COR-L47 (cell line): ENCODE measurements around the gene TUBGCP3.

ENCODE experiments used
- DNase-seq: peaks from one replicate; lab custom pipeline; 2025; lab: John Stamatoyannopoulos, UW

TUBGCP3 gene

DNA sequence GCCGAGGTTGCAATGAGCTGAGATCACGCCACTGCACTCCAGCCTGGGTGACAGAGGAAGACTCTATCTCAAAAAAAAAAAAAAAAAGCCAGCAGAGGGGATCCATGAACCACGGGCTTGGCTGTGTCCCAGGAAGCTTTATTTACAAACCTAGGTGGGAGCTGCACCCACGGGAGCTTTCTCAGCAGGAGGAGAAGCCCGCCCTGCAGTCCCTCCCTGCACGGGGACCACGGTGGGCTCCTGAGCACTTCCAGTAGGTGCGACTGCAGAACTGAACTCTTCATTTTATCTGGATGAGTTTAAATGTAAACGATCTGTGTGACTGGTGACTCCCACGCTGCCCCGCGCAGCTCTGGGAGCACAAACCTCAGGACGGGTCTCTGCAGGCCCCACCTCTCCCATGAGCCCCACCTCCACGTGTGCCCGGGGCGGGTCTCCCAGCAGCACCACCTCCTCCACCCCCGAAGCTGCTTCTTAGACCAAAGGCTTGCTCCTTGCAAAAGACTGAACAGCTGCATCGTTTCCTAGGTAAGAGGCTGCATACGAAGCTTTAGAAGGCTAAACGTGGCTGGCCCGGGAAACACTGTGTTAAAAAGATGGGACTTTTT lies 145.4 kb downstream of the TUBGCP3 start:
- DNase-seq = no peak

DNA sequence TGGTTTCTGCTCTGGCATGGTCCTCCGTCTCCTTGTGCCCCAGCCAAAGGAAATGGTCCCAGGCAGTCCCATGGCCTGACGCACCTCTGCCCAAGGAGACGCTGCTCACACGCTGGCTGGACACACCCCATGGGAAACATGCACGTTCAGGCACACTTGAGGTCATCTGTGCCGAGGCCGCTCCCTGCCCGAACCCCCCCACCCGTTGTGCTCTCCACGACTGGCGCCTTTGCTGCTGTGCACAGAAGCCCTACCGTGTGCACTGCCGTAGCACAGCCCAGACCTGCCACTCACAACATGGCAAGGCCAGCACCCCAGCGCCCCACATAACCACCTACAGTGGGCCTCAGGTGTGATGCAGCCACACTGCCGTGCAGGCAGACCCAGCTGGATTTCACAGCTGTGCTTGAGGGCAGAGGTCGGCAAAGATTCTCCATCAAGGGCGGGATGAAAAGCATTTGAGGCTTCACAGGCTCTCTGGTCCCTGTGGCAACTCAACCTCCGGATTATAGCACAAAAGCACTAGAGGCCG lies 146.1 kb downstream of the TUBGCP3 start:
- DNase-seq = no peak

DNA sequence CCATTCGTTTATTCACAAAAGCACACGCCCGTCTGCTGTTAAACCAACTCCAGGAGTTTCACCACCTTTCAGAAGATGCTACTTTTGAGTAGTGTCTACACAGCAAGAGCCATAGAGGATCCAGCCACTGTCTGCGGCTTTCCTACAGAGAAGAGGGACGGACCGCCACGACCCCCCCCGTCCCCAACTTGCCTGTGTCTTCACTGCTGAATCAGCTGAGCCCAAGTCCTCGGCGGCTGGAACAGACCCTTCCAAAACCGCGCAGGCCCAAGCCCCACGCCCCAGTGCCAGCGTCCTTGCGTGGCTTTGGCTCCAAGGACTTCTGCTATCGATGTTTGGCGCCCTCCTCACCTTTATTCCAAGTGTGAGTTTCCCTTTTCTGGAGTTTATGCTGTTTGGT lies 146.7 kb downstream of the TUBGCP3 start:
- no peak for DNase-seq

DNA sequence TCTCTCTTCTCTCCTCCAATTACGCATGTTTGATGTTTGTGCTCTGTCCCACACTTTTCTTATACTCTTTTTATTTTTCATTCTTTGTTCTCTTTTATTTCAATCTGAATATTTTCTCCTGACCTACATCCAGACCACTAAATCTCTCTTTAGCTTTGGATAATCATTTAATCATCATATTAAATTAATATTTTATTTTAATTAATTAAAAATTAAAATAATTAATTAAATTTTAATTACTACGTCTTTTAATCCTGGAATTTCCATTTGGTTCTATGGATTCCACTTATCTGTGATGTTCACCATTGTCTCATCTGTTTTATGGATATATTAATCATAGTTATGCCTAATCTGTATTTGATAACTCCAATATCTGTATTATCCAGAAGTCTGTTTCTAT lies 149.4 kb downstream of the TUBGCP3 start:
- no peak for DNase-seq

DNA sequence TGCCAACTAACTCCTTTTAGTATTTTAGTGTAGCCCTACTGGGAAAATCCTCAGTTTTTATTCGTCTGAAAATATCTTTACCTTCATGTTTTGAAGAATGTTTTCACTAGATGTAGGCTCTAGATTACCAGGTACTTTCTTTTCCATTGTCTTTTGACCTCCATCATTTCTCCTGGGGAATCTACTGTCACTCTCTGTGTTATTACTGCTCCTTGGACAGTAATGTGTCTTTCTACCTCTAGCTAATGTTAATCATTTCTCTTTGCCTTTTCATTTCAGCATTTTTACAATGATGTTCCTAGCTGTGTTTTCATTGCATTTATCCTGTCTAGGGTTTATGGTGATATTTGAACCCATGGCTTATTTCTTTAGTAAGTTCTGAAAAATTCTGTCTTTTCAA lies 149.9 kb downstream of the TUBGCP3 start:
- DNase-seq = no peak

DNA sequence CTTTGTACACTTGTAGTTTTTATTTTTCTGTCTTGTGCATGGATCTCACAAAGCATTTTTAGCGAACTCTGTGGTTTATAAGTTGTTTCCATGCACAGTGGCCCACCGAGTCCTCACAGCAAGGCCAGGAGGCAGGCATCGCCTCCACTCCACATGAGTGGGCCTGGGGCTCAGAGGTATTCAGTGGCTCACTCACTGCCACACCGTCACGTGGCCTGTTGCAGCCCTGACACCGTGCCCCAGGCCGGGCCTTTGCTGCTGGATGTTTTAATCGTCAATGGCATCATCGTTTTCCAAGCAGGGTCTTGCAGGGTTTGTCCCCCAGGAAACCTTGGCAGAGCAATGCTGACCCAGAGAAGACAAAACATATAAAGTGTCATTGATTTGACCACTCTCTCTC lies 152.0 kb downstream of the TUBGCP3 start:
- DNase-seq = no peak
